ENCODE measurements around the gene TBC1D19.

TBC1D19 gene

GRCh38 chr4:26727844-26728243 is 144.0 kb downstream of the TBC1D19 start:
- no peaks in the 10 kb centered on the region for H3K27me3 ChIP-seq (ENCODE audit: insufficient read depth, poor library complexity, severe bottlenecking)
- DNase-seq (ENCODE audit: low read depth in 1 of 2, low spot score in 1 of 2), result no peak
- H3K4me3 ChIP-seq (replicated peaks; ENCODE audit: insufficient read depth, low read length), result no peak overlapping the region
- TF ChIP-seq SPI1 (IDR thresholded peaks at IDR 0.05; ENCODE audit: borderline replicate concordance, low read depth), result no peak
- TF ChIP-seq GABPA (IDR thresholded peaks at IDR 0.05; ENCODE audit: low read depth), result no peak
- no peak for TF ChIP-seq REST (IDR thresholded peaks at IDR 0.05; ENCODE audit: insufficient replicate concordance, low read depth)
- TF ChIP-seq CTCF (IDR thresholded peaks at IDR 0.05; ENCODE audit: insufficient read depth, low read length), result no peak
- no peak overlapping the region for H3K27ac ChIP-seq (replicated peaks)

GRCh38 chr4:26729027-26729426 is 145.1 kb downstream of the TBC1D19 start:
- no peaks in the 10 kb centered on the region for H3K27me3 ChIP-seq (ENCODE audit: insufficient read depth, poor library complexity, severe bottlenecking)
- H3K4me3 ChIP-seq (replicated peaks; ENCODE audit: insufficient read depth, low read length), result no peak overlapping the region
- no peak for TF ChIP-seq REST (IDR thresholded peaks at IDR 0.05; ENCODE audit: insufficient replicate concordance, low read depth)
- no peak for TF ChIP-seq GABPA (IDR thresholded peaks at IDR 0.05; ENCODE audit: low read depth)
- no peak for TF ChIP-seq SPI1 (IDR thresholded peaks at IDR 0.05; ENCODE audit: borderline replicate concordance, low read depth)
- TF ChIP-seq POLR2AphosphoS5 (IDR thresholded peaks at IDR 0.05; ENCODE audit: low read depth), result no peak
- TF ChIP-seq CTCF (IDR thresholded peaks at IDR 0.05; ENCODE audit: insufficient read depth, low read length), result no peak
- no peak for DNase-seq (ENCODE audit: low read depth in 1 of 2, low spot score in 1 of 2)
- H3K27ac ChIP-seq (replicated peaks), result no peak overlapping the region

- TF ChIP-seq CTCF (IDR thresholded peaks at IDR 0.05; ENCODE audit: insufficient read depth, low read length) (no peak), GABPA (IDR thresholded peaks at IDR 0.05; ENCODE audit: low read depth) (no peak), REST (IDR thresholded peaks at IDR 0.05; ENCODE audit: insufficient replicate concordance, low read depth) (no peak), SPI1 (IDR thresholded peaks at IDR 0.05; ENCODE audit: borderline replicate concordance, low read depth) (no peak), POLR2AphosphoS5 (IDR thresholded peaks at IDR 0.05; ENCODE audit: low read depth) (no peak)
- no peaks in the 10 kb centered on the region for H3K27me3 ChIP-seq (ENCODE audit: insufficient read depth, poor library complexity, severe bottlenecking)
- H3K4me3 ChIP-seq (replicated peaks; ENCODE audit: insufficient read depth, low read length), result no peak overlapping the region
- H3K27ac ChIP-seq (replicated peaks), result no peak overlapping the region
- DNase-seq (ENCODE audit: low read depth in 1 of 2, low spot score in 1 of 2), result no peak
Observed at GRCh38 chr4:26729547-26729946, 145.7 kb downstream of the TBC1D19 start.
